ENCODE data around the gene DLL1. TPM values are rescaled to one million over a fixed set of nuclear protein-coding genes. Genes with fewer than 3 reads are reported as not detected.

The DLL1 gene
- total and polyA plus RNA-seq, 9 of the 15 experiments (the other 6 are each of a cell fraction or from before 2014, with no cell fraction given) = not detected

- intact Hi-C loops (cut with micrococcal nuclease) = no loop called here
Measured at GRCh38 chr6:170273191-170273590, 17.7 kb downstream of the DLL1 start.

More at GRCh38 chr6:170273191-170273590, 17.7 kb downstream of the DLL1 start:
- no peak for DNase-seq (ENCODE audit: extremely low read depth in 1 of 4, low spot score in 3 of 4)
- no peak for ATAC-seq
- H3K27me3 ChIP-seq (ENCODE audit: control insufficient read depth in 2 of 2, insufficient read depth in 2 of 2, low read length in 2 of 2) = peaks cover 86% of the 10 kb centered on the region in 2 experiments
- H3K9ac ChIP-seq (ENCODE audit: insufficient read depth in 1 of 2, low read depth in 2 of 2, low read length in 2 of 2) = no peak overlapping the region; a peak in 1 of 4 replicates
- in situ Hi-C loops (cut with MboI) = no loop called here
- no peaks in the 10 kb centered on the region for H3K9me1 ChIP-seq (ENCODE audit: control insufficient read depth, insufficient read depth, low read length)
- ChIA-PET CTCF (ENCODE audit: low intra/inter-chr PET ratio) (no interaction called here), POLR2A (no interaction called here)
- peaks cover 0 to 16% of the 10 kb centered on the region in 2 experiments; a peak in 2 of 5 replicates for H3K4me1 ChIP-seq (replicated peaks in 1 of 2; ENCODE audit: control insufficient read depth in 2 of 2, insufficient read depth in 2 of 2, low read length in 2 of 2)
- H3K4me2 ChIP-seq (ENCODE audit: insufficient read depth, low read length) = no peak overlapping the region
- no peak for FAIRE-seq
- no peak overlapping the region for H3K4me3 ChIP-seq
- BruUV-seq (replicated peaks) = no TSS peak
- TF ChIP-seq YY1 (IDR thresholded peaks at IDR 0.05; ENCODE audit: borderline replicate concordance in 1 of 3, control insufficient read depth in 1 of 3, extremely low read depth in 1 of 3, insufficient read depth in 3 of 3, insufficient read length in 1 of 3, insufficient replicate concordance in 2 of 3, low read depth in 1 of 3, low read length in 2 of 3) (no peak), ELF4 (CRISPR knock-in tag; IDR thresholded peaks at IDR 0.05) (no peak), TGIF2 (CRISPR knock-in tag; IDR thresholded peaks at IDR 0.05) (no peak), ESRRA (IDR thresholded peaks at IDR 0.05; ENCODE audit: borderline replicate concordance, low read depth) (no peak), AFF1 (IDR thresholded peaks at IDR 0.05; ENCODE audit: low read depth in 1 of 2, partially characterized antibody in 2 of 2) (no peak), ZBED1 (IDR thresholded peaks at IDR 0.05) (no peak)
- WGBS (ENCODE audit: insufficient coverage, low coverage, missing lambda C conversion rate) = 1% methylated on average over 17 of the region's 23 CpGs
- no peak overlapping the region for H3K27ac ChIP-seq (ENCODE audit: extremely low read depth, low read depth, low read length)
- H3K36me3 ChIP-seq (ENCODE audit: control insufficient read depth, insufficient read depth, low read length) = no peaks in the 10 kb centered on the region
- H4K20me1 ChIP-seq (replicated peaks; ENCODE audit: control insufficient read depth, insufficient read depth, low read length) = peaks cover 7% of the 10 kb centered on the region; the same call in 1 of the 2 replicates
- H3K9me3 ChIP-seq (replicated peaks; ENCODE audit: control insufficient read depth, insufficient read depth, low read depth, low read length) = no peaks in the 10 kb centered on the region
- no peak overlapping the region for H2AFZ ChIP-seq (ENCODE audit: low read depth, low read length)
- H3K79me2 ChIP-seq (ENCODE audit: control insufficient read depth, insufficient read depth, low read length) = no peaks in the 10 kb centered on the region
